Fibroblast of lung (primary cell): ENCODE data around the gene ZNF470.

Source experiments
- EZH2 ChIP-seq: IDR thresholded peaks from 2 replicates; pipeline ENCODE4 v1.5.1; 2012; ENCODE audit warnings: low read length, control low read depth, mild to moderate bottlenecking; ENCODE audit errors: missing control alignments
- TF ChIP-seq, protein P1 (sequence below), 2 donors: IDR thresholded peaks in 1 of 2; conservative IDR thresholded peaks in 1 of 2; 1 replicate in 1 of 2; 2 replicates in 1 of 2; pipeline ENCODE4 v1.5.1; 2011 to 2012; ENCODE audit warnings: low read length in 2 of 2, control low read depth in 1 of 2, inconsistent platforms in 1 of 2, low read depth in 1 of 2, mild to moderate bottlenecking in 1 of 2

DNA sequence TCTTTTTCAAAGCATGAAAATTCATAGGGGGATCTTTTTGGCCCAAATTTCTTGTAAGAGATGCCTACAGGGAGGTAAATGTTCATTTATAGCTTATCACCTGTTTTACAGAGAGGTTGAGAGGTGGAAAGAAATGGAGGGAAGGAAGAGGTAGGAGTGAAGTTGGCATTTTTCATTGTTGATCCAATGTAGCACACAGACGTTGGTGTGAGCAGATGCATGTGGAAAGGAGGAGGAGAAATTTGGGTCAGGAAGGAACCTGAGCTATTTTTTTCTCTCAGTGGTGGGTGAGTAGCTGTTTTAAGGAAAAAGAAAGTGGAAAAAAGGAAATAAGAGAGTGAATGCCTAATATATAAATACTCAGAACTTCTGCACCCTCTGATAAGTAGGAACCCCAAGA, 65.8 kb downstream of the ZNF470 start:
- no peak for TF ChIP-seq EZH2
- TF ChIP-seq, protein P1, sequence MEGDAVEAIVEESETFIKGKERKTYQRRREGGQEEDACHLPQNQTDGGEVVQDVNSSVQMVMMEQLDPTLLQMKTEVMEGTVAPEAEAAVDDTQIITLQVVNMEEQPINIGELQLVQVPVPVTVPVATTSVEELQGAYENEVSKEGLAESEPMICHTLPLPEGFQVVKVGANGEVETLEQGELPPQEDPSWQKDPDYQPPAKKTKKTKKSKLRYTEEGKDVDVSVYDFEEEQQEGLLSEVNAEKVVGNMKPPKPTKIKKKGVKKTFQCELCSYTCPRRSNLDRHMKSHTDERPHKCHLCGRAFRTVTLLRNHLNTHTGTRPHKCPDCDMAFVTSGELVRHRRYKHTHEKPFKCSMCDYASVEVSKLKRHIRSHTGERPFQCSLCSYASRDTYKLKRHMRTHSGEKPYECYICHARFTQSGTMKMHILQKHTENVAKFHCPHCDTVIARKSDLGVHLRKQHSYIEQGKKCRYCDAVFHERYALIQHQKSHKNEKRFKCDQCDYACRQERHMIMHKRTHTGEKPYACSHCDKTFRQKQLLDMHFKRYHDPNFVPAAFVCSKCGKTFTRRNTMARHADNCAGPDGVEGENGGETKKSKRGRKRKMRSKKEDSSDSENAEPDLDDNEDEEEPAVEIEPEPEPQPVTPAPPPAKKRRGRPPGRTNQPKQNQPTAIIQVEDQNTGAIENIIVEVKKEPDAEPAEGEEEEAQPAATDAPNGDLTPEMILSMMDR (conservative IDR thresholded peaks at IDR 0.05 in 1 of 2, IDR thresholded peaks at IDR 0.05 in 1 of 2; ENCODE audit: low read depth in 1 of 2, low read length in 2 of 2): no peak
